GM18870 (cell line): ENCODE data around the gene CAPSL.
"Not testable (repeated sequence)": the region's sequence is repeated elsewhere in the genome, so short reads cannot be mapped to it uniquely, and the experiment has no call there.

Experiments
- ATAC-seq: cut with Tn5 transposase; IDR thresholded peaks from one replicate; pipeline ENCODE4 v1.9.1; 2021; ENCODE audit warnings: moderate library complexity; ENCODE audit not compliant: unreplicated experiment

The CAPSL gene

DNA sequence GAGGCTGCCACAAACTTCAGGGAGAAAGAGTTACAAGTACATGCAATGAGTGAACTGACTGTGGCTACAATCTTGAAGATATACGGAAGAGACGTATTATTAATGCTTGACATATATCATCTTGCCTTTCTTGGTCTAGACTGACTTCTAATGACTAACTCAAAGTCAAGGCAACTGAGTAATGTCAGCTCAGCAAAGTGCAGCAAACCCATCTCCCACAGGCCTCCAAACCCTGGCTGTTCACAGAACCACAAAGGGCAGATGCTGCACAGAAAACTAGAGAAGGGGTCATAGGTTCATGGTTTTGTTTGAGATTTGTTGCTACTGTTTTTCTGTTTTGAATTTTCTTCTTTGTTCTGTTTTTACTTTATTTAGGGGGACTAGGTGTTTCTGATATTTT lies 60.8 kb downstream of the CAPSL start:
- ATAC-seq, result no peak

DNA sequence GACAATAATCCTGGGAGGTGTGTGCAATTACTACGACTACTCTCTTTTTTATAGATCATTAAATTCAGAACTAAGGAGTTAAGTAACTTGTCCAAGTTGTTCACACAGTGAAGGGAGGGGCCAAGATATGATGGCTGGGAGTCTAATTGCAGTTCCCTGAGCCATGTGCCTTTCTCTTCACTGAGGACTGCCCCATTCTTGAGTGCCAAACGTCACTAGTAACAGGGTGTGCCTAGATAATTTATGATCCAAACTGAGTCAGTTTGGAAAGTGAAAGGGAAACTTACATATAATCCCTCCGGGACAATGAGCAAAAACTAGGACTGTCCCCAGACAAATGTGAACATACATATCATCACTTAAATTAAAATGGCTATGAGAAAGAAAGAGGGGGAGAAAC lies 61.5 kb downstream of the CAPSL start:
- no peak for ATAC-seq

DNA sequence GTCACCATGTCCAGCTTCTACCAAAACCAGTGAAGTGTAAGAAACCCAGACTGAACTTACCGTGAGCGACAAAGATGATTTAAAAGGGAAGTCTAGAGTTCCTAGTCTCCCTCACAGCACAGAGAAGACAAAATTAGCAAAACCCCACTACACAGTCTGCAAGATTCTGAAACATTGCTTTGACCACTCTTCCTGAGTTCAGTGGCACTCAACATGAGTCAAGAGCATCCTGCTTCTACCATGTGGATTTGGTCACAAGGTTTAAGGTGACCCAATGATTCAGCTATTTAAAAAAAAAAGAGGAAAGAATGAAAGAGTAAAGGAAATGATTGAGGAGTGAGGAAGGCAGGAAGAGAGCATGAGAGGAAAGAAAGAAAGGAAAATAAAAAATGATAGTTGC lies 62.0 kb downstream of the CAPSL start:
- ATAC-seq, result no peak

DNA sequence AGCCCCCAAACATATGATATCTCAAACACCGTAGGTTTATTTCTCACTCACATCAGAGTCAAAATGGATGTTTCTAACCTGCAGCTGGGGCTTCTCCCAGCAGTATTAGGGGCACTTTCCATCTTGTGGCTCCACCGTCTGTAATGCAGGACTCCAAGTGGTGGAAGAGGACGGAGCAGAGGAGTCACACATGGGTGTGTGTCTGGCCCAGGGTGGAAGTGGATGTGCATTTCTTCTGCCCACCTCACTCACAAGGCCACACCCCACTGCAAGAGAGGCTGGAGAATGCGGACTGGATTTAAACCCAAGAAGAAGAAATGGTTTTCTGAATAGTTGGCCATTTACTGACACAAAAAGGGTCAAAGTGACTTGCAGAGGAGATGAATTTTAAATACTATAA lies 67.8 kb downstream of the CAPSL start:
- no peak for ATAC-seq

DNA sequence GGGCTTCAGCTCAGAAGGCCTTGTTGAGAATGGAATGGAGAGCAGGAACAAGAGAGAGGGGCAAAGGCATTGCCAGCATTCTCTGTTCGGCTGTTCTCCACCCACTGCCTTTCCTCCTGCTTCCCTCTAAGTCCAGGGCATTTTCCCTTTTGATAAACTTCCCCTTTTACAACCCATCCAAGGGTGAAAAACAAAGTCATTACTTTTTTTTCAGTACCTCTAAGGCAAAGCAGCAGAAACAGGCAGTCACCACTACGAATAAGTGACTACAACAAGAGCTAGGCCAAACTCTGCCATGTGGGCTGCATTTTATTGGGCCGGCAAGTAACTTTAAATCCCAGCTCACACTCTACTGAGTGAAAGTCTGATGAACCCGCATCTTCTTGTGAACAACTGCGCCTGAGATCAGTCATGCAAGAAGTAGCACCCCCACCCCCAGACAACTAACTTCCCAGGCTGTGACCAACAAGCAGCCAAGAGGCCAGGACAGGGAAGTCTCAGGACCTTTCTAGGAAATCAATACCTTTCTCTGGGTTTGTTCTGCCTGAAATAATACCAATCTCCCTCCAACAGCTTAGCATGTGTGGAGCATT lies 68.6 kb downstream of the CAPSL start:
- ATAC-seq, result no peak

DNA sequence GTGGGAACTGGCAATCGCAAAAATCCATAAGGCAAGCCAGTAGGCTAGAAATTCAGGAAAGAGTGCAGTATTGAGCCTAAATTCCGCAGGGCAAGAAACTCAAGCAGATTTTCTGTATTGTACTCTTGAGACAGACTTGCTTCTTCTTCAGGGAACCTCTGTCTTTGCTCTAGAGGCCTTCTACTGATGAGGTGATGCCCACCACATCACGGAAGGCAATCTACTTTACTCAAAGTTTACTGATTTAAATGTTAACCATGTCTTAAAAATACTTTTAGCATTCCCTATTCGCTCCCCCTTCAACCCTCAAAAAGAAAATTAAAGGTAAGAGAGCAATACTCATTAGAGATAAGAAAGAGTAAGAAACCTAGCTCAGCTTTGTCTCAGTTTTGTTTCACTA lies 70.4 kb downstream of the CAPSL start:
- ATAC-seq, result no peak

DNA sequence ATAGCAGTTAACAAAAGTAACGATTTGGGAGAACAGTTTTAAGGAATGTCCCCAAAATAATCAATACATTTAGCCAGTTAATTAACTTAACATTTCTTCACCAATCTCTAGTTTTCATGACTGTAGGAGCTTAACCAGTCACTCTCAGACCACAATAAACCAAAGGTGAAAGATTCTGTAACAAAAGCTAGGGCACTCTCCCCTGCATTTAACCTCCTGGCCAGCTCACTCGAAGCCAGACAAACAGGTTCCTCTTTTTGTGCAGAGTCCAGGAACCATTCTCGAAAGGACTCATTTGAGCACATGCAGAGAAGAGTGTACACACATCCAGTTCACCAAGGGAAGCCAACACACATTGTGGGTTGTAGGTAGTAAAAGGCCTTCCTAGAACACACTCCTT lies 75.3 kb downstream of the CAPSL start:
- no peak for ATAC-seq

DNA sequence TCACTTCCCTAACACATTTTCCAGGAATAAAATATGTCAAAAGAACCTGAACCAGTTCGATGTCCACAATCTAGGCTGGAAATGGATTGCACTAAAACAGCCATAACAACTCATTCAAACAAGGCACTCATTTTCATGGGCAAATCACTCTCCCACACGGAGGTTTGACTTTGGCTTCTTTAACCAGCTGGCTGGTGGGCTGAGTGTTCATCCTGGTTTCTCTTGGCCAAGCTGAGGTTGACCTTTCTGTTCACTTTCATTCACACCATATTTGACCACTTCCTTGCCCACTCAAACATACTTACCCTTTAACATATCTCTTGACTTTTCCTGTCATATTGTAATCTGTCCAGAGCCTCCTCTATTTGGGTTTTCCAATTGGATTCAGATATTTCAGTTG lies 76.3 kb downstream of the CAPSL start:
- no peak for ATAC-seq

DNA sequence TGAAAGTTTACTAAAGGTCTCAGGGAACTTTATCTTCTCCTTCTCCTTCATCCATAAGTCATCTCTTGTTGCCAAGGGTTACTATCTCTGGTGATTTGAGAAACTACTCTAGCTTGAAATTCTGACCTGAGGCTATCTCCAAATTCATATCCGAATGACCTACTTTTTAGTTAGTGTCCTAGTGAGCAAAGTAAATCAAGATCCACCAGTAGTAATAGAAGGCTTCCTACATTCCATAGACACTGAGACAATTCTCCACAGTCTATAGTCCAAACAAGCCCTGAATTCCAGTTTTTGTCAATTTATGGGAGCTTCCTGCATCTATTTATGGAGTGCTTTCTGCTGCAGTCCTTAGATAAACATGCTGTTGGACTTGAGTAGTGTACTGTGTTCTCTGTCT lies 76.7 kb downstream of the CAPSL start:
- ATAC-seq, result no peak

DNA sequence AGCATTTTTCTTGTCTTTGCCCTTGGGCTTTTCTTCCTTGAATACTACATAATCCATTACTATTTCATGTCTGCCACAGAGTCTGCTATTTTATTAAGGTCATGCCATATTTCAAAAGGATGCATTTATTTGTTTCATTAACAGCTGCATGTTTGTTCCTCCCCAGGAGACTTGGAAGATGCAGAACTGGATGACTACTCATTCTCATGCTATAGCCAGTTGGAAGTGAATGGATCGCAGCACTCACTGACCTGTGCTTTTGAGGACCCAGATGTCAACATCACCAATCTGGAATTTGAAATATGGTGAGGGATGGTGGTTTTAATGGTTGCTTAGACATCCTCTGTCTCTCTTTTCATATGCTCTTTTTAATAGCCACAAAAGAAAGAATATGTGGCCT lies 77.7 kb downstream of the CAPSL start:
- ATAC-seq, result no peak

DNA sequence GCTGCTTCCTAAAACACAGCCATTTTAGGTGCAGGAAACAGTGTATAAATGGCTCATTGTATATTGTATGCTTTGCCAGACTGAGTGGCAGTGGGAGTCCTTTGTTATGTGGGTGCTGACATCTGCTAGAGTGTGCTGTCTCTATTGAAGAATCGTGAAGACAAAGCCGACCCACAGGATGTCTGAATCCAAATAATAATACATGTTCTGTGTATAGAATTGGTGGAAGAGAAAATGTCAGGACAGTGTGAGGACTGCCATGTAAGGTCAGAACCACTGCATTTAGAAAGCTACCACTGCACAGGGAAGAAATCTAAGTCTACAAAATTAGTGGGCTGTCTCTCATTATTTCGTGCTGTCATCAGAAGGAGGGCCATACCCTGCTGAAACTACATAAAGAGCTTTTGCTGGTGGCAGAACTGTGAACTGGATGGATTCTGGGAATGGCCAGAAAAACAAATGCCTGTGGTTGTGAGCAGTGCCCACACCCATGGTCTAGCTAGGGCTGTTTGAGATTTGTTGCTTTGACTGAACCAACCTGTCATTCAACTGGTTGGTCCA lies 79.2 kb downstream of the CAPSL start:
- no peak for ATAC-seq

DNA sequence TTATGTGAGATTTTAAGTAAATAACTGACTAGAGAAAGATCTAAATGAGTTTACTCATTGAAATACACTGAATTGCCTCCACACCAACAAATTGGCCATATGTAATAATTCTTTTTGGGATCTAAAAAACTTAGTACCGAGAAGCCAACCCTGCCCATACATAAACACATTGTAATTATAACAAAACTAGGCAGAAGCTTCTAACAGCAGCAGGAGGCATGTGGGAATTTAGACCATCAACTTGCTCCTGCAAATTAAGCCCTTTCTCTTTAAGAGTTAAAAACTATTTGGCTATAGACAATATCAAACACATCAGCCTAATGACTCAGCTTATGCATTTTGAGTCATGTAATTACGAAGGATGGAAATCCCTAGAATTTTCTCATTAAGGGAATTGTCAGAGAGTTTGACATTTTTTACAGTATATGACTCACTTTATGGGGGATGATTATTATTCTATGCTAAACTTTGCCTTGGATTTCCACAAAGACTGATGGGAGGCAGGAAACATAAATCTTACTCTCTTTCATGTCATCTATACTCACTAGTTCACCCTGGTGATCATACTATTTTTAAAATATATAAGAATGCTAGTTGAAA lies 80.7 kb downstream of the CAPSL start:
- ATAC-seq, result no peak

DNA sequence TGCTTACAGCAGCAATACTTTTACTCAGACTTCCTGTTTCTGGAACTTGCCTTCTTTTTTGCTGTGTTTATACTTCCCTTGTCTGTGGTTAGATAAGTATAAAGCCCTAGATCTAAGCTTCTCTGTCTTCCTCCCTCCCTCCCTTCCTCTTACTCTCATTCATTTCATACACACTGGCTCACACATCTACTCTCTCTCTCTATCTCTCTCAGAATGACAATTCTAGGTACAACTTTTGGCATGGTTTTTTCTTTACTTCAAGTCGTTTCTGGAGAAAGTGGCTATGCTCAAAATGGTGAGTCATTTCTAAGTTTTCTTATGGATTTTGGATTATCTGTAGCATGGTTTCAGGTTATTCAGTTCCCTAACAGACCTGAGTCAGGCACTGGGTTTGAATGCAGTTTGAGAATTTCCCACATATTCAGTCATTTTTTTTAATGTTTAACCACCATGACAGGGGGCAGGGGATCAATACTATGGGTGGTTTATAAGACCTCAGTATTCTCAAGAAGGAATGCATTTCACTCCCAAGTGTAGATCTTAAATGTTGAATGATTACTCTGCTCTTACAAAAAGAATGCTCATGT lies 81.6 kb downstream of the CAPSL start, which contains the start of gene IL7R:
TSS of gene IL7R (plus strand) at position 127 of the 587 bp plus-strand sequence. CDS start at position 214, 87 bp downstream.
- peak; percentile 41 for ATAC-seq

DNA sequence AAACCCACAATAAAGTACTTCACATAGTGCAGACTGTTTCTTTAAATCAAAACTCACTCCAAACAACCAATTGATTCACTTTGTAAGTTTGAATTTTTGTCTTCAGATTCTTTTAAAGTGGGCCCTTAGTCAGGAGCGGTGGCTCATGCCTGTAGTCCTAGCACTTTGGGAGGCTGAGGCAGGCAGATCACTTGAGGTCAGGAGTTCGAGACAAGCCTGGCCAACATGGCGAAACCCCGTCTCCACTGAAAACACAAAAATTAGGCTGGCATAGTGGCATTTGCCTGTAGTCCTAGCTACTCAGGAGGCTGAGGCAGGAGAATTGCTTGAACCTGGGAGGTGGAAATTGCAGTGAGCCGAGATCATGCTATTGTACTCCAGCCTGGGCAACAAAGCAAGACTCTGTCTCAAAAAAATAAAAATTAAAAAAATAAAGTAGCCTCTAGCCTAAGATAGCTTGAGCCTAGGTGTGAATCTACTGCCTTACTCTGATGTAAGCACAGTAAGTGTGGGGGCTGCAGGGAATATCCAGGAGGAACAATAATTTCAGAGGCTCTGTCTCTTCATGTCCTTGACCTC lies 82.1 kb downstream of the CAPSL start:
- ATAC-seq, result not testable (repeated sequence)

DNA sequence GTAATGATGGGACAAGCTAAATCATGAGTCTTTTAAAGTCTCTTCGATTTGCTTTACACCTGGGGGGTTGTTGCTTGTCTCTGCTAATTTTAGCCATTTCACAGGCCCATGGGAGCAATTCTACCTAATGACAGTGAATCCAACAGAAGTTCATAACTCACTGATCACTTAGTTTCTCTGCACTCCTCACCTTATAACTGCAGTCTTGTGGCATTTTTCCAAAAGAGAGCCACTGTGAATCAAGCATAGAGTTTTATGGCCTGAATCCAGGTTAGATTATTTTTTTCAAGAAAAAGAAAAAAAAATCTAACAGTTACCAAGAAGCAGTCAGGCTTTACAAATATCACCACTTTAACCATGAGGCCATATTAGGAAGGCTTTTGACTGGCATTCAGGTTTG lies 83.2 kb downstream of the CAPSL start:
- ATAC-seq, result no peak
